HG03139 (cell line): ENCODE results near the gene TREML4.

Experiments
- ATAC-seq: cut with Tn5 transposase; IDR thresholded peaks from one replicate; pipeline ENCODE4 v1.9.1; 2021; ENCODE audit not compliant: unreplicated experiment

TREML4 gene

GRCh38 chr6:41283600-41283999 is 55.5 kb downstream of the TREML4 start:
- no peak for ATAC-seq

GRCh38 chr6:41284726-41285125 is 56.6 kb downstream of the TREML4 start:
- no peak for ATAC-seq

GRCh38 chr6:41286544-41287346 is 58.6 kb downstream of the TREML4 start, which contains the start of gene TREM1:
Gene TREM1, minus strand, starts transcription at chr6:41286682. Its CDS starts 27 bp downstream, at chr6:41286655.
- ATAC-seq: no peak

GRCh38 chr6:41288030-41288753 is 60.0 kb downstream of the TREML4 start:
- no peak for ATAC-seq
